Muscle of leg (tissue), 11 donors: ENCODE data around the gene NFIX. TPM values are rescaled to one million over a fixed set of nuclear protein-coding genes. Genes with fewer than 3 reads are reported as not detected.
"Not testable (repeated sequence)": the region's sequence is repeated elsewhere in the genome, so short reads cannot be mapped to it uniquely, and the experiment has no call there.

Experiments used
- DNase-seq: peaks from one replicate; pipeline ENCODE4 v3.0.0; 2013
- H3K27ac ChIP-seq: one replicate; pipeline ENCODE4 v1.5.1; 2013; ENCODE audit warnings: mild to moderate bottlenecking, low read length, control low read depth
- H3K27me3 ChIP-seq: one replicate; pipeline ENCODE4 v1.6.1; 2013; ENCODE audit warnings: low read length; ENCODE audit not compliant: control insufficient read depth, insufficient read depth
- H3K36me3 ChIP-seq: one replicate; pipeline ENCODE4 v1.6.1; 2013; ENCODE audit warnings: low read length; ENCODE audit not compliant: control insufficient read depth, insufficient read depth
- H3K4me1 ChIP-seq: one replicate; pipeline ENCODE4 v1.6.1; 2013; ENCODE audit warnings: low read length; ENCODE audit not compliant: control insufficient read depth, insufficient read depth
- H3K4me3 ChIP-seq: one replicate; pipeline ENCODE4 v1.5.1; 2013; ENCODE audit warnings: low read length, control low read depth
- H3K9me3 ChIP-seq: replicated peaks from 2 replicates; pipeline ENCODE4 v1.6.1; 2013; ENCODE audit warnings: low read depth, low read length; ENCODE audit not compliant: control insufficient read depth
- WGBS: methylation state at CpG from one replicate; pipeline ENCODE4 v1.1.5; 2013; ENCODE audit warnings: missing lambda C conversion rate; ENCODE audit not compliant: insufficient coverage; 5-methylcytosine and 5-hydroxymethylcytosine counted together
- polyA plus RNA-seq, 8 donors: library from polyadenylated mRNA; unstranded; fragments of 120-200 nt; gene quantifications; one replicate each; pipeline versions ENCODE4 v1.2.1 to v1.2.3, GENCODE V29; 2013; ENCODE audit warnings: inconsistent platforms in 1 of 8, low replicate concordance in 1 of 8; ENCODE audit not compliant: insufficient read length in 8 of 8, insufficient read depth in 1 of 8
- total RNA-seq: library from RNA; stranded (reverse); fragments of 120-200 nt; gene quantifications from one replicate; pipeline ENCODE4 v1.2.4, GENCODE V29; 2013

NFIX gene
- total and polyA plus RNA-seq, 9 donors = 38.1 to 140 (median 106) TPM

DNA sequence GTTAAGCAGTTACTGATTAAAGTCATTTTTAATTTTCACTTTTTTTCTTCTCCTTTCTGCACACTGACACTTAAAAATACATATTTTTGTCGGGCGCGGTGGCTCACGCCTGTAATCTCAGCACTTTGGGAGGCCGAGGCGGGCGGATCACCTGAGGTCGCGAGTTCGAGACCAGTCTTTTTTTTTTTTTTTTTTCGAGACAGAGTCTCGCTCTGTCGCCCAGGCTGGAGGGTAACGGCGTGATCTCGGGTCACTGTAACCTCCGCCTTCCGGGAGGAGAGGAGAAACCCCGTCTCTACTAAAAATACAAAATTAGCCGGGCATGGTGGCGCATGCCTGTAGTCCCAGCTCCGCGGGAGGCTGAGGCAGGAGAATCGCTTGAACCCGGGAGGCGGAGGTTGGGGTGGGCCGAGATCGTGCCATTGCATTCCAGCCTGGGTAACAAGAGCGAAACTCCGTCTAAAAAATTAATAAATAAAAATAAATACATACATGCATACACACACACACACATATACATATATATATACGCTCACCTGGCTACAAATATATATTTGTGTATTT is 37.8 kb upstream of the NFIX start:
- not testable (repeated sequence) for H3K27me3 ChIP-seq, DNase-seq, H3K9me3 ChIP-seq
- Histone ChIP-seq H3K36me3 (peaks cover 23% of the 10 kb centered on the region), H3K4me1 (peaks cover 42% of the 10 kb centered on the region), H3K4me3 (peak overlapping the region; percentile 67), H3K27ac (peak overlapping the region; percentile 93)
- WGBS = 3% methylated on average over 6 of the region's 31 CpGs

- no peak for DNase-seq
- H3K27ac ChIP-seq = no peak overlapping the region
- H3K4me3 ChIP-seq = no peak overlapping the region
- no peaks in the 10 kb centered on the region for H3K27me3 ChIP-seq
- no peaks in the 10 kb centered on the region for H3K9me3 ChIP-seq
- peaks cover 9% of the 10 kb centered on the region for H3K36me3 ChIP-seq
- H3K4me1 ChIP-seq = peaks cover 22% of the 10 kb centered on the region
- 77% methylated on average over 2 of the region's 6 CpGs for WGBS
Measured at GRCh38 chr19:12959481-12959880, 35.8 kb upstream of the NFIX start.

- no peaks in the 10 kb centered on the region for H3K36me3 ChIP-seq
- no peaks in the 10 kb centered on the region for H3K9me3 ChIP-seq
- peak overlapping the region; percentile 48 for H3K4me3 ChIP-seq
- no peaks in the 10 kb centered on the region for H3K27me3 ChIP-seq
- H3K4me1 ChIP-seq = peaks cover 18% of the 10 kb centered on the region
- 1% methylated on average over 33 of the region's 34 CpGs for WGBS
- peak; percentile 79 for DNase-seq
- H3K27ac ChIP-seq = no peak overlapping the region
Measured at GRCh38 chr19:12965017-12965811, 30.1 kb upstream of the NFIX start.

GRCh38 chr19:12965812-12966135 is 29.5 kb upstream of the NFIX start:
- Histone ChIP-seq H3K9me3 (no peaks in the 10 kb centered on the region), H3K4me3 (no peak overlapping the region), H3K27me3 (no peaks in the 10 kb centered on the region), H3K4me1 (peaks cover 18% of the 10 kb centered on the region), H3K36me3 (no peaks in the 10 kb centered on the region), H3K27ac (no peak overlapping the region)
- no peak for DNase-seq
- WGBS = 78% methylated on average over 2 of the region's 8 CpGs

DNA sequence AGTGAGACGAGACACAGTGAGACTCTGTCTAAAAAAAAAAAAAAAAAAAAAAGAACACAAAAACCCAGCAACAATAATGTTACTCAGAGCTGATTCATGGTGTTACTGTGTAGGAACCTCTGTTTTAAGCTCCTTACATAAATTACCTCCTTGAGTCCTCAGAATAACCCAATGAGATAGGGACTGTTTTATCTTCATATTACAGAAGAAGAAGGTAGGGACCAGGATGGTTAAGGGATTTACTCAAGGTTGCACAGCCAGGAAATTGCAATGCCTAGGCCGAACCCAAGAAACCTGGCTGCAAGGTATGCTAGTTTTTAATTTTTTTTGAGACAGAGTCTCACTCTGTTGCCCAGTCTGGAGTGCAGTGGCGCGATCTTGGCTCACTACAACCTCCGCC is 27.4 kb upstream of the NFIX start:
- no peaks in the 10 kb centered on the region for H3K27me3 ChIP-seq
- H3K9me3 ChIP-seq = no peaks in the 10 kb centered on the region
- H3K4me3 ChIP-seq = no peak overlapping the region
- DNase-seq = no peak
- no peaks in the 10 kb centered on the region for H3K36me3 ChIP-seq
- no peak overlapping the region for H3K27ac ChIP-seq
- H3K4me1 ChIP-seq = peaks cover 18% of the 10 kb centered on the region
- WGBS = 96% methylated on average over 4 of the region's 5 CpGs

- no peaks in the 10 kb centered on the region for H3K27me3 ChIP-seq
- H3K4me3 ChIP-seq = no peak within 1 kb of the TSS
Measured at GRCh38 chr19:12969292-12969988, 25.8 kb upstream of the NFIX start, which contains the start of gene DAND5. DAND5 (plus strand) TSS chr19:12969576; CDS start chr19:12969661, 85 bp downstream.

DNA sequence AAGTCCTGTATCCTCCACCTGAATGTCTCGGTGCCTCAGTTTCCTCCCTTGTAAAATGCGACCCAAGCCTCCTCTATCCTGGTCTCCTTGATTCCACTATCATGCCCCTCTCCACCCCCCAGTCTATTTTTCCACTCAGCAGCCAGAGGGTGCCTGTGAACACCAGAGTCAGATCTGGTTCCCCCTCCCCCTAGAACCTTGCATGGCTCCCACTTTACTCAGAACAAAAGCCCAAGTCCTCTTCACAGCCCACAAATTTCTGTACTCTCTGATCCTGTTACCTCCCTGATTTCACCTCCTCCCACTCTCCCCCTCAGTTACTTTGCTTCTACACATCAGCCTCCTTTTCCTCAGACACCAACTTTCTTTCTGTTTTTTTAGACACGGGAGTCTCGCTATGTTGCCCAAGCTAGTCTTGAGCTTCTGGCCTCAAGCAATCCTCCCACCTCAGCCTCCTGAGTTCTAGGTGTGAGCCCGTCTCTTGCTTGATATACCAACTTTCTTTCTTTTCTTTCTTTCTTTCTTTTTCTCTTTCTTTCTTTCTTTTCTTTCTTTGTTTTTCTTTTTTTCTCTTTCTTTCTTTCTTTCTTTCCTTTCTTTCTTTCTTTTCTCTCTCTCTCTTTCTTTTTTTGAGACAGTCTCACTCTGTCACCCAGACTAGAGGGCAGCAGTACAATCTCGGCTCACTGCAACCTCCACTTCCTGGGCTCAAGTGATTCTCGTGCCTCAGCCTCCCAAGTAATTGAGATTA is 25.0 kb upstream of the NFIX start:
- Histone ChIP-seq H3K36me3 (no peaks in the 10 kb centered on the region), H3K27me3 (no peaks in the 10 kb centered on the region), H3K4me3 (no peak overlapping the region), H3K4me1 (peaks cover 25% of the 10 kb centered on the region), H3K9me3 (no peaks in the 10 kb centered on the region), H3K27ac (no peak overlapping the region)
- WGBS = 86% methylated on average over 7 of the region's 7 CpGs
- DNase-seq = no peak

More at GRCh38 chr19:12969292-12969988, 25.8 kb upstream of the NFIX start, which contains the start of gene DAND5:
- peaks cover 20% of the 10 kb centered on the region for H3K4me1 ChIP-seq
- WGBS = 29% methylated on average over 10 of the region's 14 CpGs
- H3K36me3 ChIP-seq = no peaks in the 10 kb centered on the region
- DNase-seq = no peak
- H3K27ac ChIP-seq = no peak within 1 kb of the TSS
- no peaks in the 10 kb centered on the region for H3K9me3 ChIP-seq

DNA sequence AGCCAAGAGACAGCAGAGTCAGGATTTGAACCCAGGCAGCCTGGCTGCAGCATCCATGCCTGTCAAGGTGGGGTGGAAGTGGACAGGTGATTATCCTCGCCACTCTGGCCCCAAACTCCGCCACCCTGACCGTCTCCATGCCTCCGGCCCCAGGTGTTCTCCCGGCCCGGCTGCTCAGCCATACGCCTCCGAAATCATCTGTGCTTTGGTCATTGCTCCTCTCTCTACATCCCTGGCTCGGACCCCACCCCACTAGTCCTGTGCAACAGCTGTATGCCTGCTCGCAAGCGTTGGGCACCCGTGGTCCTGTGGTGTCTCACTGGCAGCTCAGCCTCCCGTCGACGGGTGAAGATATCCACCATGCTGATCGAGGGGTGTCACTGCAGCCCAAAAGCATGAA is 22.0 kb upstream of the NFIX start:
- WGBS = 73% methylated on average over 16 of the region's 16 CpGs
- H3K27me3 ChIP-seq = no peaks in the 10 kb centered on the region
- H3K27ac ChIP-seq = no peak overlapping the region
- no peak overlapping the region for H3K4me3 ChIP-seq
- peaks cover 29% of the 10 kb centered on the region for H3K4me1 ChIP-seq
- no peaks in the 10 kb centered on the region for H3K36me3 ChIP-seq
- H3K9me3 ChIP-seq = no peaks in the 10 kb centered on the region
- no peak for DNase-seq

- peak; percentile 59 for DNase-seq
Measured at GRCh38 chr19:12974301-12975220, 20.7 kb upstream of the NFIX start.

More at GRCh38 chr19:12974301-12975220, 20.7 kb upstream of the NFIX start:
- Histone ChIP-seq H3K27me3 (no peaks in the 10 kb centered on the region), H3K9me3 (no peaks in the 10 kb centered on the region), H3K36me3 (no peaks in the 10 kb centered on the region), H3K4me3 (no peak overlapping the region), H3K27ac (peak overlapping the region; percentile 59), H3K4me1 (peaks cover 24% of the 10 kb centered on the region)
- WGBS = 32% methylated on average over 13 of the region's 19 CpGs
